GM10847 (cell line): ENCODE data around the gene WDR82.

Source experiments
- POLR2A ChIP-seq: IDR thresholded peaks from 2 replicates; pipeline ENCODE4 v1.6.1; 2011; ENCODE audit not compliant: insufficient read length; ENCODE audit errors: extremely low read depth

The WDR82 gene

DNA sequence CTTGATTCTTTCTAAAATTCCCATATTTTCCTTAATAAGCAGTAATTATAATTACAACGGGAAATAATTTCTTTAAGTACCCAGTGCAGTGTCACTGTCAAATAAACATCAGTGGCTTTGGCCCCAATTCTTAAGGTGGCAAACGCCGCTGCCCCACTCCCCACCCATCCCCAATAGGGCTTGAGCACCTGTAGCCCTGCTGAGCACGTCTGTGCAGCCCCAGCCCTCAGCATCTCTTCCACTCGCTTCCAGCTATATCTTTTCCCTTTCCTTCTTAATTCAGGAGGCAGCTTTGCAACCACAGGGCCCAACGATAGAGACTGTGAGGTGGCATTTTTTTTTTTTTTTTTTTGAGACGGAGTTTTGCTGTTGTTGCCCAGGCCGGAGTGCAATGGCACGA, 23.8 kb downstream of the WDR82 start:
- no peak for TF ChIP-seq POLR2A

DNA sequence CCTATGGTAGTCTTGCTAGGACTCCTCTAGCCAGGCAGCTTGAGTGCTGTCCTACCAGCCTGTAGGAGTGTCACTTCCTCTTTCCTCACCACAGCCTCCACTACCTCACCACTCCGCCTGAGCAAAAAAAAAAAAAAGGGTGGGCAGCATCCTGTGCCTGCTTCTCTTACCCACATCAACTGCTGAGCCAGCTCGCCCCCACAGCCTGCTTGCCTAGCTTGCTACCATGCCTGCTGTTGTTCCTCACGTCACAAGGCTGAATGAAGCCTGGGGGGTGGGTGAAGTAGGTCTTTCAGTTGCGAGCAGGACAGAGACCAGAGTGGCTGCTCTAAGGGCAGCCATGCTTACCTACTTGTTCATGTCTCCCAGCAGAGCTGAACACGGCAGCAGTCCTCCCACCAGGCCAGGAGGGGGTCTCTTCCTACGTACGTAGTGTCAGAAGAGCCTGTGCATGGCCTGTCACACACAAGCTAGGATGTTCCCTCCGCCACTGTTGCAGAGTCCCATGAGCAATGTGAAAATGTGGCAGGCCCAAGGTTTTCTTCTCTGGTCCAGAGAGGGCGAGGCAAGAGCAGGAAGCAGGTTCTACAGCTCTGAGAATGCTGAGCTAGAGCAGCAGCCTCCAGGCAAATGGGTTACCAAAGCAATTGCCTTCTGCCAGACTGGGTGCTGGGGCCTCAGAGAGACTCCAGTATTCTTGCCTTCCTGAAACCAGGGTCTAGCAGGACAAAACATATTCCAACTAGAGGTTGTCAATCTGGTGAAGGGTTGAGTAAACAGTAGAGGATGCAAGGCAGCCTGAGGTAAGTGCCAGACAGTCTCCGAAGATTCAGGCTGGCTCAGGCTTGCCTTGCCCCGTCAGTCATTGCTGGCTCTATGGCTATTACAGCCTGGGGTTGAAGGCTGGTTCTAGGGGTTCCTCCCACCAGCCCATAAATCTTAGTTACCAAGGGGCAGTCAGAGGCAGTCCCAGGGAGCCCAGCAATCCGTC, 24.8 kb downstream of the WDR82 start:
- no peak for TF ChIP-seq POLR2A

DNA sequence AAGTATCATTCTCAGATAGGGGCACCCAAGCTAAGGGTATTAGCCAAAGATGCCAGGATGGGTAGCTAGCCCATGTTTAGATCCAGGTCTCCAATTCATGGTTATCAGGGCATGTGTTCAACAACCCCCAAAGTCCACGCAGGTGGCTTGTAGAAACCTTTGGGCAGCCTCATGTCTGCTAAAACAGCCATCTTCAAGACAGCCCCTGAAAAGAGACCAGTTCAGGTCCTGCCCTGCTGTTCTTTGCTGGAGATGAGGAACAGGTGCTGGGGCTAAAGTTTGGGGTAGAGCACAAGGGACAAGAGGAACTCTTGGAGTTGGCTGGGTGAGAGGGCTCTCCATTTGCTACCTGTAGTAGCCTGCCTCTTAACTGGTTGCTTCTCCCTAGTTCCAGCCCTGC, 28.3 kb downstream of the WDR82 start:
- no peak for TF ChIP-seq POLR2A

DNA sequence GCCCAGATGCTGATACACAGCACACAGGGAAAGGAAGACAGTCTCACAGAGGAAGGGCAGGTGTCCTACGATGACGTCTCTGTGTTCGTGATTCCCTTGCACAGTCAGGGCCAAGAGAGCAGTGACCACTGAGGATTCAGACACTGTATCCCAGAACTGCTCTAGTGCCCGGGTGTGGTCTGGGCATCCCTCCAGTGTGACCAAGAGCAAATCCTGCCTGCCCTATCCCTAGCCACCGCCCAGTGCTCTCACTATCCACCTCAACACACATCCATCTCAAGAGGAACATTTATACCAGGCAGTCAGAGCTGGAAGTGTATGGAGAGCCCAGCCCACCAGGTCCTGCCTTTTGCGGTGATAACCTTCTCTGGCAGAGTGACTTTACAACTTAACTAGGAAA, 28.8 kb downstream of the WDR82 start:
- no peak for TF ChIP-seq POLR2A

DNA sequence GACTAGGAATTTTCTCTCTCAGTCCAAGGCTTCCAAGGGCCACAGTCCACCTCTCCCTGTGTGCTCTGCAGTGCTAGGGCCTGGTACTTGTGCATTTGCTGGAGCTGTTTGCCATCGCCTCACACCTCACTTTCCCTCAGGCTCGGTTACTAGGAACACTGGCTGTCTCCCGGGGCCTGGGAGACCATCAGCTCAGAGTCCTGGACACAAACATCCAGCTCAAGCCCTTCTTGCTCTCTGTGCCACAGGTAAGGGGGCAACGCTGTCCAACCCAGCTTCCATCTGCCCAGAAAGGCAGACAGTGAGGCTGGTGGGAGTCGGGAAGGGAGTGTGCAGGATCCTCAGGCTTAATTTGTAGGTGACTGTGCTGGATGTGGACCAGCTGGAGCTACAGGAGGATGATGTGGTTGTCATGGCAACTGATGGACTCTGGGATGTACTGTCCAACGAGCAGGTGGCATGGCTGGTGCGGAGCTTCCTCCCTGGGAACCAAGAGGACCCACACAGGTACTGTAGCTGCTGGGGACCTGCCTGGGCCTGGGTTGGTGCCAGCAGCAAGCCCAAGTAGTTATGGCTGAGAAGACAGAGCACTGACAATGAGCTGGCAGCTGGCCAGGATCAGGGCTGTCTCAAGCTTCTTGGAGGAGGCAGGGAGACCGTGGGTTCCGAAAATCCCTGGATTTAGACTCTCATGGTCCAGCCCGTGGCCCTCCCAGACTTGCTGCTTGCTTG, 29.5 kb downstream of the WDR82 start:
- TF ChIP-seq POLR2A = no peak

DNA sequence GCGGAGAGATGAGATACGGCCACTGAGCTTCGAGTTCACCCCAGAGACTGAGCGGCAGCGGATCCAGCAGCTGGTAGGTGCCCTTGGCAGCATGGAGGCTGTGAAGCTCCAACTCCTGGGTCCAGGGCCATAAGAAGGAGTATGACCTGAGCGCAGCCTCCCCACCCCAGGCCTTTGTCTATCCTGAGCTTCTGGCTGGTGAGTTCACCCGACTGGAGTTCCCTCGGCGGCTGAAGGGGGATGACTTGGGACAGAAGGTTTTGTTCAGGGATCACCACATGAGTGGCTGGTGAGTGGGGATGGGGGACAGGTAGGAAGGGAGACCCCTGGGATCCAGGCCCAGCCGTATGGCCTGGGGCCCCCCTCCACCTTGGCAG, 30.3 kb downstream of the WDR82 start:
- no peak for TF ChIP-seq POLR2A

DNA sequence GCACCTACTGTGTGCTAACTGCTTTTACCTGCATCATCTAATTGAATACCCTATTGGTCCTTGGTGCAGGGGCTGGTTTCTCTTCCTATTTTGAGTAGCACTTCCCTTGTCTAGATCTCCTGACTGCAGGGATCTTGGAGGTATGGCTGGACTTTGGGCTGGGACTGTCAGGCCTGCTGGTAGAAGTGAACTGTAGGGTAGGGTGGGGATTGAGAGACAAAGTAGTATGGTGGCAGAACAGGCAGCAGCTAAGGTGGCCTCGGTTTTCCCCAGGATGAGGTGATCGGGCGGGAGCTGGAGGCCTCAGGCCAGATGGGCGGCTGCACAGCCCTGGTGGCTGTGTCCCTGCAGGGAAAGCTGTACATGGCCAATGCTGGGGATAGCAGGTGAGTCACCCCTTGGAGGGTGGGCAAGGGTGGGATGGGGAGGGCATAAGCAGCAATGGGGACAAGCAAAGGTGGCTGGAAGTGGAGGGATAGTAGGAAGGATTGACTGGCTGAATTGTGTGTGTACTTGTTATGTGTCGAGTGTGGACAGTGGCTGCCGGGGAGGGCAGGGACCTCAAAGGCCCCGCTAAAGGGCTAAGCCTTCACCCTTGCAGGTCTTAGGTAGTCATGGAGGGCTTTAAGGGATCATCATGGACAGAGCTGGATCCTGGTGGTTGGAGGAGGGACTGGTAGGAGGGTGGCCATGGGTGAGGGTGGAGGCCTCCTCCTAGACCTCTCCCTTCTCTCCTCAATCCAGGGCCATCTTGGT, 30.9 kb downstream of the WDR82 start:
- no peak for TF ChIP-seq POLR2A

DNA sequence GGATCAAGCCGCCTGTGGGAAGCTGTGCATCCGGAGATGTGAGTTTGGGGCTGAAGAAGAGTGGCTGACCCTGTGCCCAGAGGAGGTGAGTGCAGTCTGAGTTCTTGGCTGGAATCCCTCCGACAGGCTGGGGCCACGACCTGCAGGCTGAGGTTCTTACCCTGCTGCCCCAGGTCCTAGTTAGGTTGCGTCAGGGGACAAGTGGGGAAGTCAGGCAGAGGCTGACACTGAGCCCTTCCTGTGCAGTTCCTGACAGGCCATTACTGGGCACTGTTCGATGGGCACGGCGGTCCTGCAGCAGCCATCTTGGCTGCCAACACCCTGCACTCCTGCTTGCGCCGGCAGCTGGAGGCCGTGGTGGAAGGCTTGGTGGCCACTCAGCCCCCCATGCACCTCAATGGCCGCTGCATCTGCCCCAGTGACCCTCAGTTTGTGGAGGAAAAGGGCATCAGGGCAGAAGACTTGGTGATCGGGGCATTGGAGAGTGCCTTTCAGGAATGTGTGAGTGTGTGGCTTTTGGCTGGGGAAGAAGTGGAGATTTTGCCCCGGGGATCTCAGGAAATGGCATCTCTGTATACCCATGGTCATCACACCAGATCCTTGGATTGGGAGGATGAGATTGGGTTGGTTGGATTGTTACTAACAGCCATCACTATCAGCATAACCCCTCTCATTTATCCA, 31.6 kb downstream of the WDR82 start:
- no peak for TF ChIP-seq POLR2A

DNA sequence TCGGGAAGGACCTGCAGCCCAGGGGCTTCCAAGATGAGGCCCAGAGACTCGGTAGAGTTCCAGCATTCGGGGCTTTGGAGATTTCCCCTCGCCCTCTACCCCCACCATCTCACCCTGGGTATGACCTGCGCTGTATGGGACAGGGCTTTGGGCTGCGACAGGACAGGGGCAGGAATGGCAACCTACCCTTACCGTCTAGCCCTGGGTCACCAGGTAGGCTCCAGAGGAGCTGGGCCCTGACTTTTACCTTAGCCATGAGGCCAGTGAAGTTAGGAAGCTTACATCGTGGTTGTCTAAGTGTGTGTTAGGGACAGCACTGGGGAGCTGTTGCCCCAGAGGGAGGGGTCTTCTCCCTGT, 32.2 kb downstream of the WDR82 start:
- no peak for TF ChIP-seq POLR2A

DNA sequence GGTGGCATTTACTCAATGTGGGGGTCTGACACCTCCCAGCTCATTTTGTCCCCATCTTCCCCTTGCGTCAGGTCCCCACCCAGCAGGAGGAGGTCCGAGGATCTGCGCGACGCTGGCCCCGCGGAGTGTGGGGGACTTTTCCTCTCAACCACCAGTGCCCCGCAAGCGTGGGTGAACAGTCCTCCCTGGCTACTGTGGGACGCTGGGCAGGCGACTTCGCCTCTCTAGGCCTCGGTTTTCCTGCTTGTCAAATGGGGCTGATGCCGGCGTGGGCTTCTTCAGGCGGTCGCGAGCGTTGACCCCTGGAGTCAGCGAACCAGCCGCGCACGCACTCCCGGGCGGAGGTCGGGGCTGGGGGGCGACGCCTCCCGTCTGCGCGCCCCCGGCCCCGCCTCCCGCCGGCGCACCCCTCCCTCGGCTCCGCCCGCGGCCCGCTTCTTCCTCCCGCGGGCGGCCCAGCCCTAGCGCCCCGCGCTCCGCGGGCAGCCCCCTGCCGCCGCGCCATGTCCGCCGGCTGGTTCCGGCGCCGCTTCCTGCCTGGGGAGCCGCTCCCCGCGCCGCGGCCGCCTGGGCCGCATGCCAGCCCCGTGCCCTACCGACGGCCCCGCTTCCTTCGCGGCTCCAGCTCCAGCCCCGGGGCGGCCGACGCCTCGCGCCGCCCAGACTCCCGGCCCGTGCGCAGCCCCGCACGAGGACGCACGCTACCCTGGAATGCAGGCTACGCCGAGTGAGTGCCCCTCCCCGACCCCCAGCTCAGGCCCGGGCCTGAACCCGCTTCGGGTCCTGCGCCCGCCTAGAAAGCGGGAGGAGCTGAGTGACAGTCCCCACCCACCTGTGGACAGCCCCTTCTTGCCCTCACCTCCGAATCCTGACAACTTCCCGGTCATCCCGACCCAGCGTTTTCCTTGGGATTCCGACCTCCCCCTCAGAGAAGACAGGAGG, 32.9 kb downstream of the WDR82 start, which contains the start of gene PPM1M:
Gene PPM1M, plus strand, starts transcription at position 438 of the 942 bp plus-strand sequence. Its CDS starts 66 bp downstream, at position 504.
- TF ChIP-seq POLR2A = peak; percentile 16

DNA sequence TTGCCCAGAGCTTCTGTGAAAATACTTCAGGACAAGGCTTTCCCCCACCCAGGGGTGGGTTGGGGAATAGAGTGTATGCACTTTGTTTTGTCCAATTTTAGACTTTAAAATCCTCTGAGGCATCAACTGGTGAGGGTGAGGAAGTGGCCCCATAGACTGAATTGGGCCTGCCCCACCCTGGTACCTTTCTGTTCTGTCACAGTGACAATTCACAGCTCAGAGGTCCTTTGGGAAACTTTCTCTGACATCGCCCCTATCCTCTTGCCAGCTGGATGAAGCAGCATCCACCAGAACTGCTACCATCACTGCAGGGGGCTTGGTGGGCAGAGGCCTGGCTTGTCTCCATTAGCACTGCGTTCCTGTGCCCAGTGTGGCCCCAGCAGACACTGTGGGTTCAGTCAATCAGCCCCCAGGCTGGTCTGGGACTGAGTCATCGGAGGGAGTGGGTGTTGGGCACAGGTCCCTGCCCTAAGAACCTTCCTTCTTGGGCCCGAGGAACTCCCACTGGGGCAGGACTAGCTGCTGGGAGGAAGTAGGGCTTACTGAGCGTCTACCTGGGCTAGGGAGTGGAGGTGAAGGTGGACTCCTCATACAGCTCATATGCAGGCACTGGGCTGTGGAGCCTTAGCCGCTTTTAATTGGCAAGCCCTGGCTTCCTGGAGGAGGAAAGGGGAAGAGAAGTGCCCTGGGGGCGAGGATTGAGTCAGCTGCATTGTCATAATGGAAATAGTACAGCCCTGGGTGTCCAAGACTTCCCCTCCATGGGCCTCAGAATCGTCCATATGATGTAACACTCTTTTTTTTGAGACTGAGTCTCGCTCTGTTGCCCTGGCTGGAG, 34.4 kb downstream of the WDR82 start:
- no peak for TF ChIP-seq POLR2A

DNA sequence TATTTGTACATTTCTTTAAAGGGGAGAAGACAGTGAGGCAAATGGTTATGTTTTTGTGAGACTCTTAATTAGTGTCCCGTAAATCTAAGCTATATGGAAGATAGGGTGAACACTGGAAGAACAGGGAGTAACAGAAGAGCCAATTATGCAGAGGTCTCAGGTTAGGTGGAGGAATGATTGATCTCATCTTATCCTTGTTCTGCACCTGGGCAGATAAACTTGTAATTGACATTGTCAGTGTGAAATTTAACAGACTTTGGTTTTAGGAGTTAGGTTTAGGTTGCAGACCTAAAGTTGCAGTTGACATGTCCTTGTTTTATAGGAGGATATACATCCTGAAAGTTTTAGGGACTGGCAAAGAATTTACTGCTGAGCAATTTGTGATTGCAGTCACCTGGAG, 36.4 kb downstream of the WDR82 start:
- TF ChIP-seq POLR2A = no peak

DNA sequence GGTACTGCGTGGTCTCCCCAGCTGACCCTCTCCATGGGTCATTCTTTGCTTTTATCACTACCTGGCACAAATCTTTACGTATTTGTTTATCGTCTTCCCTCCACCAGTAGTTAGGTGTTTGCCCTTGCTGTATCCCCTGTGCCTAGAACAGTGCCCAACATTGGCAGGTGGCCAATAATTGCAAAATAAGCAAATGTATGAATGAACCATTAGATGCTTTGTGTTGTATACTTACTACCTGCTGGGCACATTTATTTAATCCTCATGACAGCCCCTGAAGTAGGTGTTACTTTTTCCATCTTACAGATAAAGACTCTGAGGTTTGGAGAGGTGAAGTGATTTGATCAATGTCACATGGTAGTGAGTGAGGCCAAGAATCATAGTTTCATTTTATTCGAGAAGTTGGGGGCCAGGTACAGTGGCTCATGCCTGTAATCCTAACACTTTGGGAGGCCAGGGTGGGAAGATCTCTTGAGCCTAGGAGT, 37.5 kb downstream of the WDR82 start:
- TF ChIP-seq POLR2A = no peak
